GM18868 (cell line): ENCODE data around the gene CR2.
"Not testable (repeated sequence)": the region's sequence is repeated elsewhere in the genome, so short reads cannot be mapped to it uniquely, and the experiment has no call there.

ENCODE experiments used
- ATAC-seq: cut with Tn5 transposase; IDR thresholded peaks from one replicate; pipeline ENCODE4 v1.9.1; 2021; ENCODE audit warnings: mild to moderate bottlenecking, moderate library complexity; ENCODE audit not compliant: unreplicated experiment

The CR2 gene

GRCh38 chr1:207454046-207454964 lies at the start of gene CR2:
CR2 (plus strand) TSS chr1:207454328; CDS start chr1:207454419, 91 bp downstream.
- ATAC-seq = peak; percentile 89

GRCh38 chr1:207404849-207405525 lies 49.1 kb upstream of the CR2 start:
- no peak for ATAC-seq

GRCh38 chr1:207405814-207406213 lies 48.3 kb upstream of the CR2 start:
- no peak for ATAC-seq

GRCh38 chr1:207407655-207408260 lies 46.4 kb upstream of the CR2 start:
- ATAC-seq = no peak

- ATAC-seq = peak; percentile 28
These were observed 41.3 kb upstream of the CR2 start for GRCh38 chr1:207412845-207413244.

GRCh38 chr1:207414606-207415108 lies 39.5 kb upstream of the CR2 start:
- peak; percentile 82 for ATAC-seq

- no peak for ATAC-seq
These were observed 37.1 kb upstream of the CR2 start for GRCh38 chr1:207417076-207417475.

- ATAC-seq = no peak
These were observed 35.8 kb upstream of the CR2 start for GRCh38 chr1:207418351-207418750.

- no peak for ATAC-seq
These were observed 34.0 kb upstream of the CR2 start for GRCh38 chr1:207420109-207420508.

GRCh38 chr1:207421078-207421477 lies 33.0 kb upstream of the CR2 start:
- no peak for ATAC-seq

GRCh38 chr1:207423560-207424292 lies 30.4 kb upstream of the CR2 start:
- ATAC-seq = peak; percentile 53

GRCh38 chr1:207424570-207425131 lies 29.5 kb upstream of the CR2 start:
- ATAC-seq = peak; percentile 51

GRCh38 chr1:207427832-207428585 lies 26.1 kb upstream of the CR2 start:
- no peak for ATAC-seq

- ATAC-seq = no peak
These were observed 25.3 kb upstream of the CR2 start for GRCh38 chr1:207428783-207429182.

- no peak for ATAC-seq
These were observed 24.2 kb upstream of the CR2 start for GRCh38 chr1:207429963-207430362.

GRCh38 chr1:207430602-207431001 lies 23.5 kb upstream of the CR2 start:
- peak; percentile 57 for ATAC-seq

GRCh38 chr1:207431508-207431907 lies 22.6 kb upstream of the CR2 start:
- ATAC-seq = no peak

- peak; percentile 37 for ATAC-seq
These were observed 20.7 kb upstream of the CR2 start for GRCh38 chr1:207433435-207433834.

GRCh38 chr1:207436746-207437145 lies 17.4 kb upstream of the CR2 start:
- ATAC-seq = not testable (repeated sequence)

- ATAC-seq = no peak
These were observed 13.5 kb upstream of the CR2 start for GRCh38 chr1:207440626-207441025.
